B cell (primary cell): ENCODE results near the gene PCGF3. TPM values are rescaled to one million over a fixed set of nuclear protein-coding genes. Genes with fewer than 3 reads are reported as not detected.

Source experiments
- ATAC-seq: fragments of 200-7000 bp; cut with Tn5 transposase; one replicate; pipeline ENCODE4 v1.10.0; 2021; ENCODE audit warnings: low read depth, mild to moderate bottlenecking, moderate number of reproducible peaks, moderate library complexity
- CTCF ChIA-PET: fragments of 350-600 bp; sonication (Branson Sonifier 250); formaldehyde crosslinking; loops from one replicate; lab custom pipeline; 2021; ENCODE audit warnings: antibody characterized with exemption, inconsistent platforms; lab: Charles Lee
- POLR2A ChIA-PET: fragments of 350-600 bp; sonication (Branson Sonifier 250); formaldehyde crosslinking; loops from one replicate; lab custom pipeline; 2021; ENCODE audit warnings: antibody characterized with exemption; lab: Charles Lee
- DNase-seq: peaks from one replicate; pipeline ENCODE4 v3.0.0; 2013
- H2AFZ ChIP-seq: 2 replicates; pipeline ENCODE4 v1.6.1; 2012; ENCODE audit warnings: mild to moderate bottlenecking, low read depth, low read length; ENCODE audit not compliant: insufficient read depth, poor library complexity, severe bottlenecking
- H3K27ac ChIP-seq, 2 donors: 1 replicate in 1 of 2; 2 replicates in 1 of 2; pipeline ENCODE4 v1.5.1; 2012 to 2013; ENCODE audit warnings: low read length in 2 of 2, mild to moderate bottlenecking in 2 of 2, moderate library complexity in 1 of 2
- H3K27me3 ChIP-seq, 4 experiments: fragments of 200-600 bp in 1 of 4; sonication (generic) in 1 of 4; replicated peaks in 1 of 4; 1 replicate in 2 of 4; 2 replicates in 2 of 4; pipeline versions ENCODE4 v1.6.1 to v1.7.0; 2013 to 2016; ENCODE audit warnings: low read length in 3 of 4, mild to moderate bottlenecking in 2 of 4, mixed read lengths in 1 of 4, moderate library complexity in 1 of 4; ENCODE audit not compliant: insufficient read depth in 4 of 4, control insufficient read depth in 3 of 4; ENCODE audit errors: control extremely low read depth in 1 of 4
- H3K36me3 ChIP-seq, 2 experiments: replicated peaks in 1 of 2; 1 replicate in 1 of 2; 2 replicates in 1 of 2; pipeline versions ENCODE4 v1.6.1 to v1.7.1; 2013; ENCODE audit warnings: low read length in 1 of 2; ENCODE audit not compliant: insufficient read depth in 2 of 2, control insufficient read depth in 1 of 2; ENCODE audit errors: control extremely low read depth in 1 of 2, extremely low read depth in 1 of 2
- H3K4me1 ChIP-seq, 2 donors: fragments of 200-600 bp in 1 of 2; sonication (generic) in 1 of 2; 1 replicate in 1 of 2; 2 replicates in 1 of 2; pipeline versions ENCODE4 v1.5.1 to v1.6.1; 2013 to 2017; ENCODE audit warnings: low read length in 2 of 2; ENCODE audit not compliant: control insufficient read depth in 2 of 2, insufficient read depth in 2 of 2
- H3K4me2 ChIP-seq: replicated peaks from 2 replicates; pipeline ENCODE3; 2012; ENCODE audit warnings: mild to moderate bottlenecking, low read depth, low read length; ENCODE audit not compliant: poor library complexity, severe bottlenecking
- H3K4me3 ChIP-seq, 5 experiments: fragments of 200-600 bp in 1 of 5; sonication (generic) in 1 of 5; 1 replicate in 3 of 5; 2 replicates in 2 of 5; pipeline versions ENCODE4 v1.5.1 to v1.7.0; 2011 to 2016; ENCODE audit warnings: low read length in 4 of 5, mild to moderate bottlenecking in 4 of 5, low read depth in 2 of 5, control low read depth in 1 of 5, moderate library complexity in 1 of 5; ENCODE audit not compliant: insufficient read depth in 1 of 5; ENCODE audit errors: control extremely low read depth in 1 of 5, extremely low read depth in 1 of 5
- H3K79me2 ChIP-seq: fragments of 200-600 bp; sonication (generic); one replicate; pipeline ENCODE4 v1.6.0; 2016; ENCODE audit warnings: low read length; ENCODE audit not compliant: control insufficient read depth, insufficient read depth
- H3K9ac ChIP-seq: fragments of 200-600 bp; sonication (generic); 2 replicates; pipeline ENCODE4 v1.6.1; 2017; ENCODE audit warnings: mild to moderate bottlenecking, low read length, moderate library complexity
- H3K9me3 ChIP-seq, 3 donors: one replicate each; pipeline versions ENCODE4 v1.6.1 to v1.7.1; 2013; ENCODE audit warnings: low read length in 2 of 3; ENCODE audit not compliant: control insufficient read depth in 2 of 3, insufficient read depth in 1 of 3; ENCODE audit errors: control extremely low read depth in 1 of 3
- H4K20me1 ChIP-seq: 2 replicates; pipeline ENCODE4 v1.6.0; 2012; ENCODE audit warnings: mild to moderate bottlenecking, low read length; ENCODE audit not compliant: insufficient read depth, control insufficient read depth, poor library complexity, severe bottlenecking
- H3K27ac Mint-ChIP-seq: one replicate; pipeline ENCODE4 v1.8.0; 2021; ENCODE audit warnings: mixed read lengths
- H3K27me3 Mint-ChIP-seq: one replicate; pipeline ENCODE4 v1.8.0; 2021; ENCODE audit warnings: mixed read lengths
- H3K4me1 Mint-ChIP-seq: one replicate; pipeline ENCODE4 v1.8.0; 2021; ENCODE audit warnings: mixed read lengths
- H3K4me3 Mint-ChIP-seq: one replicate; pipeline ENCODE4 v1.8.0; 2021; ENCODE audit warnings: mixed read lengths
- H3K9me3 Mint-ChIP-seq: one replicate; pipeline ENCODE4 v1.8.0; 2022; ENCODE audit warnings: mixed read lengths; ENCODE audit not compliant: insufficient read depth
- EZH2 ChIP-seq: IDR thresholded peaks from 2 replicates; pipeline ENCODE4 v1.6.1; 2012; ENCODE audit warnings: borderline replicate concordance, low read depth, mild to moderate bottlenecking, moderate library complexity, low read length; ENCODE audit not compliant: insufficient read depth, poor library complexity, severe bottlenecking
- WGBS: methylation state at CpG from one replicate; pipeline ENCODE4 v1.1.5; 2013; ENCODE audit warnings: missing lambda C conversion rate; ENCODE audit not compliant: insufficient coverage; 5-methylcytosine and 5-hydroxymethylcytosine counted together
- intact Hi-C: fragments of 100-400 bp; cut with micrococcal nuclease; formaldehyde crosslinking; loops from one replicate; pipeline ENCODE4 v1.10.0; 2022
- polyA plus RNA-seq: library from polyadenylated mRNA; depleted of rRNA; stranded (reverse); fragments of >200 nt; gene quantifications from 2 replicates; pipeline ENCODE4 v1.2.3, GENCODE V29; 2012
- total RNA-seq, 2 donors: library from RNA; stranded (reverse); fragments of 120-200 nt in 1 of 2; gene quantifications; 1 replicate in 1 of 2; 2 replicates in 1 of 2; pipeline versions ENCODE4 v1.2.3 to v1.2.4, GENCODE V29; 2013 to 2022
- TF ChIP-seq, protein P1 (sequence below): fragments of 200-600 bp; IDR thresholded peaks from one replicate; pipeline ENCODE4 v1.8.0; 2022; ENCODE audit warnings: antibody characterized with exemption, mild to moderate bottlenecking

Gene PCGF3
- total and polyA plus RNA-seq, 2 donors (not counting 1 experiment from before 2014, with no cell fraction given), result 65.7 to 90.3 TPM

- H4K20me1 ChIP-seq, result peaks cover 69% of the 10 kb centered on the region
- 63% methylated on average over 8 of the region's 9 CpGs for WGBS
Measured at GRCh38 chr4:712916-713632, 7.4 kb downstream of the PCGF3 start.

GRCh38 chr4:714087-714486, 8.5 kb downstream of the PCGF3 start:
- Histone ChIP-seq H4K20me1 (peaks cover 69% of the 10 kb centered on the region), H3K27ac (no peak overlapping the region), H3K9me3 (no peaks in the 10 kb centered on the region), H2AFZ (no peak overlapping the region), H3K4me1 (no peaks in the 10 kb centered on the region), H3K79me2 (peaks cover 86% of the 10 kb centered on the region), H3K4me2 (no peak overlapping the region), H3K27me3 (no peaks in the 10 kb centered on the region), H3K4me3 (no peak overlapping the region), H3K36me3 (peaks cover 0 to 12% of the 10 kb centered on the region in 2 experiments), H3K9ac (no peak overlapping the region)
- DNase-seq, result no peak
- H3K4me3 Mint-ChIP-seq, result no peak overlapping the region
- peaks cover 30% of the 10 kb centered on the region for H3K4me1 Mint-ChIP-seq
- ATAC-seq, result no peak
- CTCF ChIA-PET, result interaction anchor here (0.6 kb wide), 1 partner anchor 308 kb away, joined by 3 read pairs; no protein-coding TSS in a partner anchor
- TF ChIP-seq, protein P1, sequence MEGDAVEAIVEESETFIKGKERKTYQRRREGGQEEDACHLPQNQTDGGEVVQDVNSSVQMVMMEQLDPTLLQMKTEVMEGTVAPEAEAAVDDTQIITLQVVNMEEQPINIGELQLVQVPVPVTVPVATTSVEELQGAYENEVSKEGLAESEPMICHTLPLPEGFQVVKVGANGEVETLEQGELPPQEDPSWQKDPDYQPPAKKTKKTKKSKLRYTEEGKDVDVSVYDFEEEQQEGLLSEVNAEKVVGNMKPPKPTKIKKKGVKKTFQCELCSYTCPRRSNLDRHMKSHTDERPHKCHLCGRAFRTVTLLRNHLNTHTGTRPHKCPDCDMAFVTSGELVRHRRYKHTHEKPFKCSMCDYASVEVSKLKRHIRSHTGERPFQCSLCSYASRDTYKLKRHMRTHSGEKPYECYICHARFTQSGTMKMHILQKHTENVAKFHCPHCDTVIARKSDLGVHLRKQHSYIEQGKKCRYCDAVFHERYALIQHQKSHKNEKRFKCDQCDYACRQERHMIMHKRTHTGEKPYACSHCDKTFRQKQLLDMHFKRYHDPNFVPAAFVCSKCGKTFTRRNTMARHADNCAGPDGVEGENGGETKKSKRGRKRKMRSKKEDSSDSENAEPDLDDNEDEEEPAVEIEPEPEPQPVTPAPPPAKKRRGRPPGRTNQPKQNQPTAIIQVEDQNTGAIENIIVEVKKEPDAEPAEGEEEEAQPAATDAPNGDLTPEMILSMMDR, result no peak
- TF ChIP-seq EZH2, result no peak
- H3K27ac Mint-ChIP-seq, result no peak overlapping the region
- POLR2A ChIA-PET, result interaction anchor here (0.5 kb wide), 1 partner anchor 129 kb away, joined by 4 read pairs; no protein-coding TSS in a partner anchor
- no peaks in the 10 kb centered on the region for H3K9me3 Mint-ChIP-seq
- H3K27me3 Mint-ChIP-seq, result no peaks in the 10 kb centered on the region
- 95% methylated on average over 18 of the region's 18 CpGs for WGBS
- intact Hi-C loops, result no loop called here

More at GRCh38 chr4:712916-713632, 7.4 kb downstream of the PCGF3 start:
- Histone ChIP-seq H3K79me2 (peaks cover 86% of the 10 kb centered on the region), H2AFZ (no peak overlapping the region), H3K27me3 (no peaks in the 10 kb centered on the region), H3K9ac (no peak overlapping the region), H3K4me3 (no peak overlapping the region), H3K27ac (no peak overlapping the region), H3K36me3 (peaks cover 0 to 12% of the 10 kb centered on the region in 2 experiments), H3K4me1 (peaks cover 4 to 6% of the 10 kb centered on the region in 2 donors), H3K4me2 (no peak overlapping the region), H3K9me3 (no peaks in the 10 kb centered on the region)
- intact Hi-C loops, result no loop called here
- ChIA-PET POLR2A (no interaction called here), CTCF (interaction anchor here (0.6 kb wide), 1 partner anchor 307 kb away, joined by 3 read pairs; no protein-coding TSS in a partner anchor)
- ATAC-seq (no peak), DNase-seq (no peak)
- Mint-ChIP-seq H3K27me3 (no peaks in the 10 kb centered on the region), H3K4me3 (no peak overlapping the region), H3K27ac (no peak overlapping the region), H3K9me3 (no peaks in the 10 kb centered on the region), H3K4me1 (peaks cover 37% of the 10 kb centered on the region)
- no peak for TF ChIP-seq EZH2
- TF ChIP-seq, protein P1, result no peak
